ENCODE data around the gene HOXC9.

The HOXC9 gene

DNA sequence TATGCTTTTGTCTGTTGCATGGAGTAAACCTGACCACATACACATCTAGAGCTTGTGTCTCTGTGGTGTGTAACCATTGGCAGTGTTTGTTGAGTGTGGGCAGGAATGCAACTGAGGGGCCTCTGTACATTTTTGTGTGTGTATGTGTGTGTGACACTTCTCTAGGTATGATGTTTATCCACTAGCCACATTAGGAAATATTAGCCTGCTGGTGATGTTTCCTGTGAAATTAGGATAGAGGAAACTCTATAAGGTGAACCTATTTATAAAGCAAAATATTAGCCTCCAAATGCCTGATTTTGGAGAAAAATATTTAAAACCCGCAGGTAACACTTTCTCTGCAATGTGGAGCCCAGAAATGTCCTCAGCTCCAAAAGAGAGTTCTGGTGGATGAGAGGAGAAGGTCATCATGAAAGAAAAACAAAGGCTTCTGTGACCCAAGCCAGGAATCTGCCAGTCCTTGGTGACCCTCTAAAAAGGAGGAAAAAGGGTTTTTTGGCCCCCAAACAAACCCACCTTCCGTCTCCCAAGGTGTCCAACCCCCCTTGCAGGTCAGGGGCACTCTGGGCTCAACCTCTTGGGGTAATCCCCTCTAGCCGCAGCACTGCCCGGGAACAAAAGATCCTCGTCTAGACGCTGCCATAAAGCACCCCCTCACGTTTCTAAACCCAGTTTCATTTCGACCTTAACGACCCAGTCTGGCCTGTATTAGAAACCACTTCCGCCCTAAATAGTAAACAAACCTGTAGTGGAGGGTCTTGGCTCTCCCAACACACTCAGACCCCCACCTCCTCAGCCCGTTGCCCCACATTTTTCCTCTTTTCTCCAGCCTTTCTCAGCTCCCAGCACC, 22.1 kb upstream of the HOXC9 start:
- peak overlapping the region; percentile 44; the same call in 1 of the 2 replicates for H3K4me3 ChIP-seq (ENCODE audit: low read depth, low read length)
- H3K27me3 ChIP-seq (ENCODE audit: insufficient read depth, low read length), result peaks cover 94% of the 10 kb centered on the region
- H3K79me2 ChIP-seq (ENCODE audit: control insufficient read depth, insufficient read depth, low read length, unreplicated experiment), result no peaks in the 10 kb centered on the region
- H3K4me1 ChIP-seq (ENCODE audit: control insufficient read depth, insufficient read depth, low read length, unreplicated experiment), result no peaks in the 10 kb centered on the region
- H2AFZ ChIP-seq (ENCODE audit: low read length, unreplicated experiment), result no peak overlapping the region
- H3K27ac ChIP-seq (ENCODE audit: low read depth, low read length), result no peak overlapping the region
- no peaks in the 10 kb centered on the region for H3K36me3 ChIP-seq (ENCODE audit: insufficient read depth, low read length)

DNA sequence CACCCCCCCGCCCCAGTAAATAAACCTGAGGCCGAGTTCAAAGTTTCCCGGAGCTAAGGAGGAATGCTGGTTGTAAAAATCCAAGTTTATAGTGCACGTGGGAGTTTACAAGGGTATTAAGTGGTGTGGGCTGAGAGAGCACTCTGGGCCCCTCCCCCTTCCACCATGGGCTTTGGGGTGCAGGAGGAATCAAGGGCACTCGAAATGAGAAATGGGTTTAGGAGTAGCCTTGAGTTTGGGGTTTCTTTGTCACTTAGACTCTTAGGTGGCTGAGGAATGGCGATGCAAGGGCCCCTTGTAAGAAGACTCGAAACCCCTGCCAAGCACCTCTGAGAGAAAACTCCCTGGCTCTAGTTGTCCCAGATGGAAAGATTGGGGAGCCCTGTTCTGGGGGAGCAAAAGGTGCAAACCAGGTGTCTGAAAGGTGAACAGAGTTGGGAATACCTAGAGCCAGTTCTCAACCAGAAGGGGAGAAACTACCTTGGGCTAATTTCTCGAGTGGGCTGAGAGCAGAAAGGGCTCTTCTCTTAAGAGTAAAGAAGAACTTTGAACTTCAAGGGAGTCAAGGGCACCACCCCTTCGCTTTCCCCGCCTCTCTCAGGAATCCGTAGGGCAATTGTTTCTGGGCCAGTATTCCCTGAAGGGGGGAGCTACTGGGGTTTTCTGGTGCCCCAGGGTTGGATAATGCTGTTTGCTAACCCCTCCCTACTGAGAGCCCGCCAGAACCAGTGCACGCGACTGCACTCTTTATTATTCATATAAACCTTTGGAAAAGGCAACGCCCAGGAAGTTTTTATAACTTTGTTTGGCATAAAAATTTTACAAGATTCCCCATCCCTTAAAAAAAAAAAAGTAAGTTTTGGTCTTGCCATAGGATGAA, 21.2 kb upstream of the HOXC9 start:
- Histone ChIP-seq H3K79me2 (ENCODE audit: control insufficient read depth, insufficient read depth, low read length, unreplicated experiment) (no peaks in the 10 kb centered on the region), H3K4me1 (ENCODE audit: control insufficient read depth, insufficient read depth, low read length, unreplicated experiment) (no peaks in the 10 kb centered on the region), H3K36me3 (ENCODE audit: insufficient read depth, low read length) (no peaks in the 10 kb centered on the region), H3K4me3 (ENCODE audit: low read depth, low read length) (no peak overlapping the region), H3K27me3 (ENCODE audit: insufficient read depth, low read length) (peaks cover 94% of the 10 kb centered on the region), H3K27ac (ENCODE audit: low read depth, low read length) (no peak overlapping the region), H2AFZ (ENCODE audit: low read length, unreplicated experiment) (no peak overlapping the region)

DNA sequence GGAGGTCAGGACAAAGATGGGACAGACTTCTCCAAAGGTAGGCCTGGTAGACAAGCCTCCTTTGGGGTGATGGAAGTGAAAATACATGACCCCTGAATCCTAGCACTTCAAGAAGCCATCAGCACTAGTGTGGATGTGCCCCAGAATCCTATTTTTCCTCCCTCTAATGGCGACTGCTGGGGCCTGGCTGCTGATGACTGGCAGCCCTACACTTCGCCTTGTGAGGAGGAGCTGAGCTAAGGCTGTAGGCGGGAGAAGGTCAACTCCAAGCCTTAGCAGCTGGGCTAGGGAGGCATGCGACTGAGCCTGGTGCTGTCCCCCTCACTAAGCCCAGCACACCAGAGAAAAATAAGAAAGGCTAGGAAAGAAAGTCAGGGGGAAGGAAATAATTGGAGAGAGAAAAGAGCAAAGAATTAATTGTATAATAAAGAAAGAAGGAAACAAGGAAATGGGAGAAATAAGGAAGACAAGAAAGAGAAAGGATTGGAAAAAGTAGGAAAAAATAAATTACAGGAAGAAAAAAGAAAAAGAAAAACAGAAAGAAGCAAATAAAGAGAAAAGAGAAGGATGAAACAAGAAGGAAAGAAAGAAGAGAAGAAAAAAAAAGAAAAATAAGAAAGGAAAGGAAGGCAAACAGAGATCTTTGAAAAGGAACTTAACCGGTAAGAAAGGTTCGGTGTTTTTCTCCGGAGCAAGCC, 19.7 kb upstream of the HOXC9 start:
- no peak overlapping the region for H3K27ac ChIP-seq (ENCODE audit: low read depth, low read length)
- H3K79me2 ChIP-seq (ENCODE audit: control insufficient read depth, insufficient read depth, low read length, unreplicated experiment), result no peaks in the 10 kb centered on the region
- H3K36me3 ChIP-seq (ENCODE audit: insufficient read depth, low read length), result no peaks in the 10 kb centered on the region
- no peak overlapping the region for H3K4me3 ChIP-seq (ENCODE audit: low read depth, low read length)
- peaks cover 93% of the 10 kb centered on the region for H3K27me3 ChIP-seq (ENCODE audit: insufficient read depth, low read length)
- H2AFZ ChIP-seq (ENCODE audit: low read length, unreplicated experiment), result no peak overlapping the region
- H3K4me1 ChIP-seq (ENCODE audit: control insufficient read depth, insufficient read depth, low read length, unreplicated experiment), result no peaks in the 10 kb centered on the region

DNA sequence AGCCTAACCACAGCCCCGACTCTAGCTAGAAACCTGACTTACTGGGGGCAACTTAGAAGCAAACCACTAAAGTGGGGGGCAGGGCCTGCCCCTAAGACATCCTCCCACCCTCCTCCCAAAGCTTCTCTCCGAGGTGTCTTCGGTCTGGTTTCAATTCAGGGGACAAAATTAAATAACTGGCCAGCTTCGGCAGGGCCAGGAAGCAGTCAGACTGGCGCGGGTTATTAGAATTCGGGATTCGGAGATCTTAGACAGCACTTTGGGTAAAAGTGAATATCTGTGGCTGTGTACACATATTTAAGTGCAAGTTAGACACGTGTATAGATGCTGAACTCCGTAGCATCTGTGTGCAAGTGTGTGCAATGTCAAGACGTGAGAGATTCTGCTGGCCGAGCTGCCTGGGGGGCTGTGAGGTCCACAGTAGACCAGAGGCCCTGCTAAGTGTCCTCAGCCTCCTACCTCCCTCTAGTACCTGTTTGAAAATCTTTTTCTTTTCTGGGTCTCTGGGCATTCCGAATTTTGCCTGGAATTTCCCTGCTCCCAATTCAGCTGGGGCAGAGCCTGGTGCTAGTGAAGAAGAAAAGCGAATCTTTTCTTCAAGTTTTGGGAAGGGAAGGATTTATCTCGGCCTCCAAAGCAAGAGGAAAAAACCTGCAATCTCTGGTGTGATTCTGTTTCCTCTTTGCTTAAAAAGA, 19.0 kb upstream of the HOXC9 start:
- no peak overlapping the region for H3K27ac ChIP-seq (ENCODE audit: low read depth, low read length)
- no peaks in the 10 kb centered on the region for H3K4me1 ChIP-seq (ENCODE audit: control insufficient read depth, insufficient read depth, low read length, unreplicated experiment)
- no peak overlapping the region for H2AFZ ChIP-seq (ENCODE audit: low read length, unreplicated experiment)
- no peak overlapping the region for H3K4me3 ChIP-seq (ENCODE audit: low read depth, low read length)
- H3K27me3 ChIP-seq (ENCODE audit: insufficient read depth, low read length), result peaks cover 93% of the 10 kb centered on the region
- no peaks in the 10 kb centered on the region for H3K36me3 ChIP-seq (ENCODE audit: insufficient read depth, low read length)
- no peaks in the 10 kb centered on the region for H3K79me2 ChIP-seq (ENCODE audit: control insufficient read depth, insufficient read depth, low read length, unreplicated experiment)

DNA sequence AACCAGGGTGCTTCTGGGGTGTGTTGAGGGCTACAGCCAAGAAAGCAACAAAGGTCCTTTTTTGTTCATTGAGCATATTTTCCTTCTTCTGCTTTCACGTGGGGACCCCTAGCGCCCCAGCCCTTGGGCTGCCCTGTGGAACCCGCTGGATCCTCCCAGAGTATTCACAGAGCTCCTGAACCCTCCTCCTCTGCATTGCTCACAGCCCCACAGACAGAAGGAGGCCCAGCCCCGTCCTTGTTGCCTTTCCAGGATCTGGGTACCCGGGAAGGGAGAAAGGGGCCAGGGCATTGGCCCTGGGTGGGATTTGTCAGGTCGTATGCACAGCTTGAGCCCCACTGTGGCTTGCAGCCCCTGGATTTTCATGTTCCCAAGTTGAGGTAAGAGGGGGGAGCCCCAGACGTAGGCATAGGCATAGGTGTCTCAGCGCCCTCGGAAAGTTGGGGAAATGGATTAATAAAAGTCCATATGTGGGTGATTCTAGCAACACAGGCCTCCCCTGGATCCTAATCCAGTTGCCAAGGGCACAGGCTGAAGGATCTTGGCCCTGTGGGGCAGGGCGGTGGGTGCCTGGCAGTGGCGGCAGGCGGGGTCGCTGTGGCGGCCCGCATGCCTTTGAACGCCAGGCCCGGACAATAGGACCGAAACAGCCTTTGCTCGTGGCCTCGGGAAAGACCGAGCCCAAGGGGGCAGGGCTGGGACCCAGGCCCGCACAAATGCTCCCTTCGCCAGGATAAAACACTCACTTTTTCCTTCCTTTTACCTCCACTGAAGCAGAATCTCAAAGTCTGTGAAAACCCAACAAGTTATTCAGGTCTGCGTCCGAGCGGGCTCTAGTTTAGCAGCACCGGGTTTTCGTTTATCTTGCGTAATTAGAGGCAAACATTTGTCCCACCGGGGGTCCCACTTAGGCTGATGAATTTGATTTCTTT, 18.1 kb upstream of the HOXC9 start:
- H3K27me3 ChIP-seq (ENCODE audit: insufficient read depth, low read length), result peaks cover 93% of the 10 kb centered on the region
- no peaks in the 10 kb centered on the region for H3K4me1 ChIP-seq (ENCODE audit: control insufficient read depth, insufficient read depth, low read length, unreplicated experiment)
- no peaks in the 10 kb centered on the region for H3K79me2 ChIP-seq (ENCODE audit: control insufficient read depth, insufficient read depth, low read length, unreplicated experiment)
- H3K27ac ChIP-seq (ENCODE audit: low read depth, low read length), result no peak overlapping the region
- H3K36me3 ChIP-seq (ENCODE audit: insufficient read depth, low read length), result no peaks in the 10 kb centered on the region
- H3K4me3 ChIP-seq (ENCODE audit: low read depth, low read length), result no peak overlapping the region
- no peak overlapping the region for H2AFZ ChIP-seq (ENCODE audit: low read length, unreplicated experiment)

DNA sequence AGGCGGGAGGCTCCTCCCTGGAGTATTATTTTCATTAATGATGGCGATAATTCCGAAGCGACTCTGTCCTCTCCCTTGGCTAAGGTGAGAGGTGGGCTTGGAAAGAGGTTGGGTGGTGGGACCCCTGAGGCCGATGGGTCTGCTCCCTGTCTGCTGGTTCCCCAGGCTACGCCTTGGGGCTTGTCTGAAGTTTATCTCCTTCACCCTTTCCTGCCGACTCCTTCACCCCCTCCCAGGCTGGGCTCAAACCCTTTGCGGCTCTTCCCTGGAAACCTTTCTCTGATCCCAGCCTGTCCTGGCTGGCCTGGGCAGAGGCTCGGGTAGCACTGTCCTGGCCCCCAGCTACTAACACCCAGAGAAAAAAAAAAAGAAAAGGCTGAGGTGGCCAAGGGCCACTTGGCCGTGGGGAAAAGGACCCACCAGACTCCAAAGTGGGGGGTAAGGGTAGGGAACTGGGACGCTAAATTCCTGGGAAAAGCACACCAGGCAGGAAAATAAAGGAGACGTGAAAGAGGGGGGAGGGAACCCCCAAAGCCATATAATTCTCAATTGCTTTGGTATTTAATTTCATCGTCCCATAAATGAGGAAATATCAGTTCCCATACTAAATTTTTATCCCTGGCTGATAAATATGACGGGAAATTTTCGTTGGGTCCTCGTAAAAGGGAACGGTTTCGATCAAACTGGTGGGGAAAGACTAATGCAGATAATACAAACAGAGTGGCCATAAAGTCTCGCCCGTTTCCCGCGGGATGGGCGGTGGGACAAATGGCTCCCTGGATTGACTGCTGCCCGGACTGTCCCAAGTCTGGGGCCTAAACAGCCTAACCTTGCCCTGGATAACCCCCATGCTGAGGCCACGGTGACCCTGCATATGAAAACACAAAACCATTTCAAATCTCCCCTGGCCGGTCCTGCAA, 17.1 kb upstream of the HOXC9 start:
- Histone ChIP-seq H2AFZ (ENCODE audit: low read length, unreplicated experiment) (no peak overlapping the region), H3K4me3 (ENCODE audit: low read depth, low read length) (no peak overlapping the region), H3K27me3 (ENCODE audit: insufficient read depth, low read length) (peaks cover 93% of the 10 kb centered on the region), H3K36me3 (ENCODE audit: insufficient read depth, low read length) (no peaks in the 10 kb centered on the region), H3K27ac (ENCODE audit: low read depth, low read length) (no peak overlapping the region), H3K79me2 (ENCODE audit: control insufficient read depth, insufficient read depth, low read length, unreplicated experiment) (no peaks in the 10 kb centered on the region), H3K4me1 (ENCODE audit: control insufficient read depth, insufficient read depth, low read length, unreplicated experiment) (no peaks in the 10 kb centered on the region)

DNA sequence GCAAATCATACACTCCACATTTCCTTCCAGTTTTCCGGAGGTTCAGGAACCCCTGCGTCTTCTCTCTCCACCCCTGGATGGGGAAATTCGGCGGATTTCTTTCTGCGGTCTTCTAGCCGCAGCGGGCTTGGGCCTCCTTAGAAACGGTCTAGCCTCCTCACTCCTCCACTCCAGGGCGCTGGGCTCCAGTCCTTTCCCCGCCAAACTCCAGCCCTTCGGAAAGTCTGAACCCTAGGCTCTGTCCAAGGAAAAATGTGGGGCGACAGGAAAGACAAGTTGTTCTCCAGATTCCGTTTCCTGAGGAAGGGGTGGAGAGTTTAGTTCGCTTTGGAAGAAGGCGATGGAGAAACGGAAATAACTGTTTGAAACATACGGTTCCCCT, 16.4 kb upstream of the HOXC9 start:
- H2AFZ ChIP-seq (ENCODE audit: low read length, unreplicated experiment), result no peak overlapping the region
- H3K27me3 ChIP-seq (ENCODE audit: insufficient read depth, low read length), result peaks cover 93% of the 10 kb centered on the region
- no peak overlapping the region for H3K4me3 ChIP-seq (ENCODE audit: low read depth, low read length)
- H3K36me3 ChIP-seq (ENCODE audit: insufficient read depth, low read length), result no peaks in the 10 kb centered on the region
- H3K4me1 ChIP-seq (ENCODE audit: control insufficient read depth, insufficient read depth, low read length, unreplicated experiment), result no peaks in the 10 kb centered on the region
- no peaks in the 10 kb centered on the region for H3K79me2 ChIP-seq (ENCODE audit: control insufficient read depth, insufficient read depth, low read length, unreplicated experiment)
- no peak overlapping the region for H3K27ac ChIP-seq (ENCODE audit: low read depth, low read length)

DNA sequence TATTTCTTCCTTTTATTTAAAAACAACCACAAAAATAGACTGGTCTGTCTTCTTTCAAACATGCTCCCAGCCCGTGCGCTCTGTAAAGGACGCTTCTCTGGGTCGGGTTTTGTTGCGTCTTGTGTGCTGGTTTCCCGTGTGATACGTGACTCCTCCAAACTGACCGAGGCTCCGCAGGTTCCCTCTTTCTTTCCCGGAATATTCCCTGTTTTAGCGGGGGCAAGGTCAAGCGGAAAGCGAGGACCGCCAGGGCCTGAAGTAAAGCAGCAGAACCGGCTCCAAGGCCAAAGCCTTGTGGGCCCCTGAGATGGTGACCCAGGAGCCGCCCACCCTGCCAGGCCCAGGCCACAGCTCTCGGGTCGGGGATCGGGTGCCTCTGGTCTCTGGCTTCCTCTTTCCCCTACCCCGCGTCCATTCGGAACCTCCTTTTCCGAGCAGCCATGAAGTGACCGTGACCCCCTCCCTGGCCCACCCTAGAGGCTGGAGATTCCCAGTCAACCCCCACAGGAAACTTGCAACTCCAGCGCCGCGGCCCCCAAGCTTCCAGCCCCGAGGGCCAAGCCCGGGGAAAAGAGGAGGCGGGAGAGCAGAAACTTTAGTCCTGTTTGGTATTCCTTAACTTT, 15.9 kb upstream of the HOXC9 start:
- no peaks in the 10 kb centered on the region for H3K4me1 ChIP-seq (ENCODE audit: control insufficient read depth, insufficient read depth, low read length, unreplicated experiment)
- H2AFZ ChIP-seq (ENCODE audit: low read length, unreplicated experiment), result no peak overlapping the region
- no peak overlapping the region for H3K27ac ChIP-seq (ENCODE audit: low read depth, low read length)
- no peak overlapping the region for H3K4me3 ChIP-seq (ENCODE audit: low read depth, low read length)
- H3K79me2 ChIP-seq (ENCODE audit: control insufficient read depth, insufficient read depth, low read length, unreplicated experiment), result no peaks in the 10 kb centered on the region
- H3K27me3 ChIP-seq (ENCODE audit: insufficient read depth, low read length), result peaks cover 88% of the 10 kb centered on the region
- H3K36me3 ChIP-seq (ENCODE audit: insufficient read depth, low read length), result no peaks in the 10 kb centered on the region

All from ACC112 (cell line).